ENCODE measurements around the gene MRPL10. TPM values are rescaled to one million over a fixed set of nuclear protein-coding genes. Genes with fewer than 3 reads are reported as not detected.
A peak's percentile ranks its signal among the peaks of the same experiment; 100 is the strongest.

Gene MRPL10
- total RNA-seq, 1 experiment from 2014 or later, result 159 TPM

GRCh38 chr17:47851764-47852112 lies 20.4 kb upstream of the MRPL10 start:
- peaks cover 12% of the 10 kb centered on the region for H3K27me3 Mint-ChIP-seq (ENCODE audit: insufficient read depth, unreplicated experiment)
- ChIA-PET CTCF (interaction anchor here (0.6 to 14.0 kb wide), 11 partner anchors 10 to 197 kb away, joined by 3 to 904 read pairs (median 4); partner anchors contain the start of genes SCRN2 and SP2), POLR2A (interaction anchor here (0.7 to 2.9 kb wide), 7 partner anchors 11 to 90 kb away, joined by 4 to 25 read pairs (median 11); partner anchors contain the start of genes LRRC46, MRPL10, PNPO and SCRN2)
- H3K4me1 Mint-ChIP-seq (ENCODE audit: low read depth, unreplicated experiment), result peaks cover 23% of the 10 kb centered on the region
- no peak overlapping the region for H3K4me3 ChIP-seq (ENCODE audit: low read depth, low read length)
- intact Hi-C loops (cut with micrococcal nuclease; ENCODE audit: unreplicated experiment), result loop anchor here (1.0 kb wide), 3 partner anchors 8 to 33 kb away; no protein-coding TSS in a partner anchor
- peak overlapping the region; percentile 90 for H3K4me3 Mint-ChIP-seq (ENCODE audit: unreplicated experiment)
- H3K9me3 ChIP-seq, result no peaks in the 10 kb centered on the region
- no peaks in the 10 kb centered on the region for H3K9me3 Mint-ChIP-seq (ENCODE audit: unreplicated experiment)
- peaks cover 21% of the 10 kb centered on the region for H3K36me3 Mint-ChIP-seq (ENCODE audit: insufficient read depth, unreplicated experiment)
- no peak overlapping the region for H3K27ac Mint-ChIP-seq (ENCODE audit: unreplicated experiment)
- no peaks in the 10 kb centered on the region for H3K36me3 ChIP-seq (ENCODE audit: control insufficient read depth, insufficient read depth, low read length)
- H3K27me3 ChIP-seq (replicated peaks; ENCODE audit: control insufficient read depth, insufficient read depth, low read length), result no peaks in the 10 kb centered on the region
- BruUV-seq (replicated peaks), result no TSS peak
- DNase-seq, result no peak
- H3K4me1 ChIP-seq, result peaks cover 12% of the 10 kb centered on the region
- TF ChIP-seq CTCF (IDR thresholded peaks at IDR 0.05; ENCODE audit: insufficient read depth in 1 of 2, low read depth in 1 of 2, low read length in 1 of 2, severe bottlenecking in 1 of 2, unreplicated experiment in 1 of 2), result no peak

GRCh38 chr17:47850692-47851573 lies 19.6 kb upstream of the MRPL10 start, which contains the start of gene SP6:
SP6 (minus strand) TSS chr17:47851163; CDS start chr17:47848429, 2,734 bp downstream.
- H3K36me3 ChIP-seq (ENCODE audit: control insufficient read depth, insufficient read depth, low read length), result no peaks in the 10 kb centered on the region
- peak; percentile 98 to 99 for DNase-seq
- intact Hi-C loops (cut with micrococcal nuclease; ENCODE audit: unreplicated experiment), result loop anchor here (1.0 kb wide), 3 partner anchors 8 to 33 kb away; no protein-coding TSS in a partner anchor
- peak within 1 kb of the TSS; percentile 77 for H3K27ac Mint-ChIP-seq (ENCODE audit: unreplicated experiment)
- CTCF ChIA-PET, result interaction anchor here (0.6 to 14.0 kb wide), 18 partner anchors 9 to 812 kb away, joined by 3 to 904 read pairs (median 5); partner anchors contain the start of genes CDK5RAP3, LRRC46, MRPL10 and PNPO
- peak within 1 kb of the TSS; percentile 56 for H3K4me3 ChIP-seq (ENCODE audit: low read depth, low read length)
- POLR2A ChIA-PET, result interaction anchor here (0.6 to 2.9 kb wide), 14 partner anchors 10 to 201 kb away, joined by 3 to 25 read pairs (median 6); partner anchors contain the start of genes CDK5RAP3, KPNB1, LRRC46 and MRPL10
- no peaks in the 10 kb centered on the region for H3K9me3 Mint-ChIP-seq (ENCODE audit: unreplicated experiment)
- H3K4me1 Mint-ChIP-seq (ENCODE audit: low read depth, unreplicated experiment), result peaks cover 23% of the 10 kb centered on the region
- no peaks in the 10 kb centered on the region for H3K27me3 ChIP-seq (replicated peaks; ENCODE audit: control insufficient read depth, insufficient read depth, low read length)
- H3K4me3 Mint-ChIP-seq (ENCODE audit: unreplicated experiment), result peak within 1 kb of the TSS; percentile 90
- TF ChIP-seq CTCF (IDR thresholded peaks at IDR 0.05; ENCODE audit: insufficient read depth in 1 of 2, low read depth in 1 of 2, low read length in 1 of 2, severe bottlenecking in 1 of 2, unreplicated experiment in 1 of 2), result peak; percentile 31 to 57
- H3K4me1 ChIP-seq, result peaks cover 12% of the 10 kb centered on the region
- H3K9me3 ChIP-seq, result no peaks in the 10 kb centered on the region
- peaks cover 27% of the 10 kb centered on the region for H3K36me3 Mint-ChIP-seq (ENCODE audit: insufficient read depth, unreplicated experiment)
- TSS peak; percentile 55 for BruUV-seq (replicated peaks)
- peaks cover 12% of the 10 kb centered on the region for H3K27me3 Mint-ChIP-seq (ENCODE audit: insufficient read depth, unreplicated experiment)

- ChIA-PET POLR2A (interaction anchor here (0.6 to 2.9 kb wide), 14 partner anchors 9 to 201 kb away, joined by 3 to 25 read pairs (median 6); partner anchors contain the start of genes CDK5RAP3, KPNB1, LRRC46 and MRPL10), CTCF (interaction anchor here (0.7 to 14.0 kb wide), 16 partner anchors 8 to 812 kb away, joined by 3 to 904 read pairs (median 7); partner anchors contain the start of genes CDK5RAP3, LRRC46, MRPL10 and PNPO)
- no peak for TF ChIP-seq CTCF (IDR thresholded peaks at IDR 0.05; ENCODE audit: insufficient read depth in 1 of 2, low read depth in 1 of 2, low read length in 1 of 2, severe bottlenecking in 1 of 2, unreplicated experiment in 1 of 2)
- H3K36me3 ChIP-seq (ENCODE audit: control insufficient read depth, insufficient read depth, low read length), result no peaks in the 10 kb centered on the region
- no peaks in the 10 kb centered on the region for H3K27me3 ChIP-seq (replicated peaks; ENCODE audit: control insufficient read depth, insufficient read depth, low read length)
- H3K9me3 Mint-ChIP-seq (ENCODE audit: unreplicated experiment), result no peaks in the 10 kb centered on the region
- peaks cover 27% of the 10 kb centered on the region for H3K36me3 Mint-ChIP-seq (ENCODE audit: insufficient read depth, unreplicated experiment)
- peak overlapping the region; percentile 77 for H3K27ac Mint-ChIP-seq (ENCODE audit: unreplicated experiment)
- no TSS peak for BruUV-seq (replicated peaks)
- H3K4me1 ChIP-seq, result peaks cover 12% of the 10 kb centered on the region
- peak overlapping the region; percentile 90 for H3K4me3 Mint-ChIP-seq (ENCODE audit: unreplicated experiment)
- intact Hi-C loops (cut with micrococcal nuclease; ENCODE audit: unreplicated experiment), result no loop called here
- peak overlapping the region; percentile 56 for H3K4me3 ChIP-seq (ENCODE audit: low read depth, low read length)
- peaks cover 23% of the 10 kb centered on the region for H3K4me1 Mint-ChIP-seq (ENCODE audit: low read depth, unreplicated experiment)
- H3K27me3 Mint-ChIP-seq (ENCODE audit: insufficient read depth, unreplicated experiment), result peaks cover 9% of the 10 kb centered on the region
- no peak for DNase-seq
- H3K9me3 ChIP-seq, result no peaks in the 10 kb centered on the region
Observed at GRCh38 chr17:47850373-47850691, 19.0 kb upstream of the MRPL10 start.
